SK-N-SH (cell line): ENCODE data around the gene PDE2A. TPM values are rescaled to one million over a fixed set of nuclear protein-coding genes. Genes with fewer than 3 reads are reported as not detected.

Source experiments
- CTCF ChIA-PET: fragments of 300-600, 350-600 bp; formaldehyde crosslinking; extraction: SDS; loops from one replicate; lab custom pipeline; 2021; lab: Yijun Ruan, JAX
- POLR2A ChIA-PET: fragments of 350-600 bp; sonication (Branson Sonifier 250); formaldehyde crosslinking; extraction: SDS; loops from one replicate; lab custom pipeline; 2020; ENCODE audit warnings: antibody characterized with exemption, inconsistent platforms; lab: Yijun Ruan, JAX
- DNase-seq: peaks from one replicate; pipeline ENCODE4 v3.0.0; 2012
- H2AFZ ChIP-seq: fragments of 200-600 bp; sonication (generic); 2 replicates; pipeline ENCODE4 v1.8.1; 2016; ENCODE audit warnings: antibody characterized with exemption, mild to moderate bottlenecking, low read depth
- H3F3A ChIP-seq: fragments of 200-600 bp; sonication (generic); replicated peaks from 2 replicates; pipeline ENCODE3; 2016; ENCODE audit warnings: antibody characterized with exemption, mild to moderate bottlenecking; ENCODE audit not compliant: insufficient read depth
- H3K27ac ChIP-seq, 2 experiments: fragments of 200-500 bp in 1 of 2; fragments of 200-600 bp in 1 of 2; sonication (Bioruptor generic) in 1 of 2; sonication (generic), shearing (Covaris generic) in 1 of 2; 2 replicates each; pipeline versions ENCODE4 v1.5.1 to v1.6.1; 2014 to 2016; ENCODE audit warnings: low read depth in 2 of 2, inconsistent platforms in 1 of 2, low read length in 1 of 2, mild to moderate bottlenecking in 1 of 2, mixed read lengths in 1 of 2
- H3K27me3 ChIP-seq: fragments of 200-600 bp; sonication (generic), shearing (Covaris generic); 2 replicates; pipeline ENCODE4 v1.6.1; 2016; ENCODE audit warnings: mixed run types; ENCODE audit not compliant: insufficient read depth
- H3K36me3 ChIP-seq, 2 experiments: fragments of 200-500 bp in 1 of 2; fragments of 200-600 bp in 1 of 2; sonication (Bioruptor generic) in 1 of 2; sonication (generic) in 1 of 2; replicated peaks in 1 of 2; 2 replicates each; pipeline versions ENCODE3 to v1.5.1; 2014 to 2016; ENCODE audit warnings: low read length in 1 of 2, mild to moderate bottlenecking in 1 of 2; ENCODE audit not compliant: insufficient read depth in 2 of 2, control insufficient read depth in 1 of 2
- H3K4me1 ChIP-seq, 2 experiments: fragments of 200-500 bp in 1 of 2; fragments of 200-600 bp in 1 of 2; sonication (Bioruptor generic) in 1 of 2; sonication (generic), shearing (Covaris generic) in 1 of 2; 2 replicates each; pipeline versions ENCODE4 v1.5.1 to v1.6.1; 2014 to 2016; ENCODE audit warnings: low read depth in 1 of 2, low read length in 1 of 2, mixed run types in 1 of 2; ENCODE audit not compliant: insufficient read depth in 2 of 2, control insufficient read depth in 1 of 2
- H3K4me2 ChIP-seq: fragments of 200-600 bp; sonication (generic), shearing (Covaris generic); 2 replicates; pipeline ENCODE4 v1.6.1; 2017; ENCODE audit warnings: mixed run types
- H3K4me3 ChIP-seq, 2 experiments: fragments of 200-500 bp in 1 of 2; fragments of 200-600 bp in 1 of 2; sonication (Bioruptor generic) in 1 of 2; sonication (generic), shearing (Covaris generic) in 1 of 2; 2 replicates each; pipeline versions ENCODE4 v1.5.1 to v1.8.1; 2014 to 2016; ENCODE audit warnings: low read depth in 2 of 2, inconsistent platforms in 1 of 2, low read length in 1 of 2, mild to moderate bottlenecking in 1 of 2, mixed read lengths in 1 of 2, moderate library complexity in 1 of 2
- H3K79me2 ChIP-seq: fragments of 200-600 bp; sonication (generic); 2 replicates; pipeline ENCODE4 v1.8.1; 2017; ENCODE audit warnings: mild to moderate bottlenecking; ENCODE audit not compliant: insufficient read depth
- H3K9ac ChIP-seq: fragments of 200-600 bp; sonication (generic); 2 replicates; pipeline ENCODE4 v1.6.1; 2017; ENCODE audit warnings: mixed run types
- H3K9me2 ChIP-seq: fragments of 200-600 bp; sonication (generic); 2 replicates; pipeline ENCODE4 v1.6.1; 2017; ENCODE audit warnings: mixed run types
- H3K9me3 ChIP-seq: fragments of 200-600 bp; sonication (generic); 2 replicates; pipeline ENCODE4 v1.6.1; 2017; ENCODE audit warnings: mixed run types, mild to moderate bottlenecking, moderate library complexity
- H4K20me1 ChIP-seq: fragments of 200-600 bp; sonication (generic); 2 replicates; pipeline ENCODE4 v1.6.1; 2017; ENCODE audit warnings: mild to moderate bottlenecking, mixed run types; ENCODE audit not compliant: insufficient read depth
- ELF1 ChIP-seq: IDR thresholded peaks from 2 replicates; pipeline ENCODE4 v1.4.0; 2012
- FOSL2 ChIP-seq: IDR thresholded peaks from 2 replicates; pipeline ENCODE4 v1.4.0; 2012; ENCODE audit warnings: low read depth, mild to moderate bottlenecking, moderate library complexity, borderline replicate concordance
- GATA2 ChIP-seq: sonication (generic); formaldehyde crosslinking; IDR thresholded peaks from 2 replicates; pipeline ENCODE4 v1.5.0; 2020; ENCODE audit warnings: mild to moderate bottlenecking, missing genetic modification reagents
- IRF3 ChIP-seq: fragments of 150-350 bp; IDR thresholded peaks from 2 replicates; pipeline ENCODE4 v1.6.1; 2016; ENCODE audit warnings: mild to moderate bottlenecking, low read depth, low read length
- JUND ChIP-seq: IDR thresholded peaks from 2 replicates; pipeline ENCODE4 v1.4.0; 2012
- MAX ChIP-seq: IDR thresholded peaks from 2 replicates; pipeline ENCODE4 v1.4.0; 2012; ENCODE audit warnings: low read depth
- MXI1 ChIP-seq: IDR thresholded peaks from 2 replicates; pipeline ENCODE4 v1.6.1; 2012; ENCODE audit warnings: mild to moderate bottlenecking, low read depth, low read length, improper control_type of control experiment
- NFIC ChIP-seq: IDR thresholded peaks from 2 replicates; pipeline ENCODE4 v1.4.0; 2012; ENCODE audit warnings: borderline replicate concordance
- POLR2AphosphoS5 ChIP-seq: IDR thresholded peaks from 2 replicates; pipeline ENCODE4 v1.6.1; 2012; ENCODE audit warnings: low read depth, low read length
- RCOR1 ChIP-seq: fragments of 150-350 bp; IDR thresholded peaks from 2 replicates; pipeline ENCODE4 v1.6.1; 2017; ENCODE audit warnings: antibody characterized with exemption, low read length
- TAF1 ChIP-seq: IDR thresholded peaks from 2 replicates; pipeline ENCODE4 v1.6.1; 2012; ENCODE audit warnings: low read depth, mild to moderate bottlenecking, low read length, moderate library complexity, borderline replicate concordance
- TEAD4 ChIP-seq: IDR thresholded peaks from 2 replicates; pipeline ENCODE4 v1.4.0; 2012; ENCODE audit warnings: mild to moderate bottlenecking, borderline replicate concordance; ENCODE audit not compliant: insufficient read depth
- USF2 ChIP-seq: fragments of 150-350 bp; IDR thresholded peaks from 2 replicates; pipeline ENCODE4 v1.6.1; 2017; ENCODE audit warnings: antibody characterized with exemption, low read length, low read depth, borderline replicate concordance
- YY1 ChIP-seq: IDR thresholded peaks from 2 replicates; pipeline ENCODE4 v1.4.0; 2012; ENCODE audit warnings: low read depth, mild to moderate bottlenecking
- WGBS: methylation state at CpG from one replicate; pipeline ENCODE4 v1.1.6; 2017; ENCODE audit warnings: low lambda C conversion rate; 5-methylcytosine and 5-hydroxymethylcytosine counted together
- polyA plus RNA-seq, 3 experiments: library from polyadenylated mRNA; depleted of rRNA; stranded (reverse); fragments of >200 nt; gene quantifications; 2 replicates each; pipeline ENCODE4 v1.2.3, GENCODE V29; 2012
- TF ChIP-seq, protein P1 (sequence below): fragments of 200-600 bp; sonication (generic); IDR thresholded peaks from 2 replicates; pipeline ENCODE4 v1.6.1; 2017; ENCODE audit warnings: antibody characterized with exemption, mild to moderate bottlenecking, moderate library complexity

PDE2A gene
- polyA plus RNA-seq, 1 of the 3 experiments (the other 2 are of a cell fraction) = 0.43 TPM

- TF ChIP-seq NFIC (no peak), MXI1 (no peak), RCOR1 (no peak), ELF1 (no peak), FOSL2 (no peak), JUND (no peak), GATA2 (no peak), USF2 (no peak), MAX (no peak), IRF3 (no peak), TAF1 (no peak), TEAD4 (no peak), YY1 (no peak), POLR2AphosphoS5 (no peak)
- TF ChIP-seq, protein P1, sequence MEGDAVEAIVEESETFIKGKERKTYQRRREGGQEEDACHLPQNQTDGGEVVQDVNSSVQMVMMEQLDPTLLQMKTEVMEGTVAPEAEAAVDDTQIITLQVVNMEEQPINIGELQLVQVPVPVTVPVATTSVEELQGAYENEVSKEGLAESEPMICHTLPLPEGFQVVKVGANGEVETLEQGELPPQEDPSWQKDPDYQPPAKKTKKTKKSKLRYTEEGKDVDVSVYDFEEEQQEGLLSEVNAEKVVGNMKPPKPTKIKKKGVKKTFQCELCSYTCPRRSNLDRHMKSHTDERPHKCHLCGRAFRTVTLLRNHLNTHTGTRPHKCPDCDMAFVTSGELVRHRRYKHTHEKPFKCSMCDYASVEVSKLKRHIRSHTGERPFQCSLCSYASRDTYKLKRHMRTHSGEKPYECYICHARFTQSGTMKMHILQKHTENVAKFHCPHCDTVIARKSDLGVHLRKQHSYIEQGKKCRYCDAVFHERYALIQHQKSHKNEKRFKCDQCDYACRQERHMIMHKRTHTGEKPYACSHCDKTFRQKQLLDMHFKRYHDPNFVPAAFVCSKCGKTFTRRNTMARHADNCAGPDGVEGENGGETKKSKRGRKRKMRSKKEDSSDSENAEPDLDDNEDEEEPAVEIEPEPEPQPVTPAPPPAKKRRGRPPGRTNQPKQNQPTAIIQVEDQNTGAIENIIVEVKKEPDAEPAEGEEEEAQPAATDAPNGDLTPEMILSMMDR = no peak
- TF ChIP-seq, all 33 proteins: peak for 0
- Histone ChIP-seq H3K27me3 (no peaks in the 10 kb centered on the region), H3K36me3 (no peaks in the 10 kb centered on the region), H2AFZ (no peak overlapping the region), H3K27ac (no peak overlapping the region), H3K9me3 (no peaks in the 10 kb centered on the region), H3K79me2 (no peaks in the 10 kb centered on the region), H3K4me1 (no peaks in the 10 kb centered on the region; a peak in 3 of 4 replicates), H3K9me2 (no peaks in the 10 kb centered on the region), H3K4me2 (no peak overlapping the region), H4K20me1 (no peaks in the 10 kb centered on the region), H3K9ac (no peak overlapping the region), H3K4me3 (no peak overlapping the region), H3F3A (no peaks in the 10 kb centered on the region)
- WGBS = 45% methylated on average over 2 of the region's 2 CpGs
- POLR2A ChIA-PET = no interaction called here
- CTCF ChIA-PET = interaction anchor here (0.5 to 11.7 kb wide), 48 partner anchors 9 to 216 kb away, joined by 3 to 267 read pairs (median 4); partner anchors contain the start of gene CLPB
- no peak for DNase-seq
These were observed 100.3 kb downstream of the PDE2A start for GRCh38 chr11:72573855-72574445.
